Spinal cord (tissue), 10 donors: Measurements from ENCODE around the gene KLHL2. TPM values are rescaled to one million over a fixed set of nuclear protein-coding genes. Genes with fewer than 3 reads are reported as not detected.

Experiments
- DNase-seq, 6 donors: peaks; one replicate each; pipeline versions ENCODE4 v3.0.0 to v3.0.0-alpha.2; 2013 to 2015; ENCODE audit warnings: low spot score in 6 of 6, low read depth in 4 of 6
- H3K27ac ChIP-seq: one replicate; pipeline ENCODE4 v1.5.1; 2013; ENCODE audit warnings: low read depth, low read length, control low read depth
- H3K27me3 ChIP-seq: one replicate; pipeline ENCODE4 v1.6.1; 2013; ENCODE audit warnings: low read length; ENCODE audit not compliant: control insufficient read depth, insufficient read depth
- H3K36me3 ChIP-seq: one replicate; pipeline ENCODE4 v1.6.1; 2013; ENCODE audit warnings: low read length; ENCODE audit not compliant: control insufficient read depth, insufficient read depth
- H3K4me1 ChIP-seq: one replicate; pipeline ENCODE4 v1.6.1; 2013; ENCODE audit warnings: low read length; ENCODE audit not compliant: control insufficient read depth, insufficient read depth
- H3K4me3 ChIP-seq: one replicate; pipeline ENCODE4 v1.5.1; 2013; ENCODE audit warnings: low read depth, low read length, control low read depth
- H3K9me3 ChIP-seq: one replicate; pipeline ENCODE4 v1.6.1; 2013; ENCODE audit warnings: low read length; ENCODE audit not compliant: control insufficient read depth, insufficient read depth
- WGBS: methylation state at CpG from one replicate; pipeline ENCODE4 v1.1.5; 2013; ENCODE audit warnings: missing lambda C conversion rate; ENCODE audit not compliant: insufficient coverage; 5-methylcytosine and 5-hydroxymethylcytosine counted together
- polyA plus RNA-seq, 2 donors: library from polyadenylated mRNA; unstranded; fragments of 120-200 nt; gene quantifications; one replicate each; pipeline ENCODE4 v1.2.1, GENCODE V29; 2013; ENCODE audit not compliant: insufficient read length in 2 of 2
- total RNA-seq, 2 donors: library from RNA; depleted of rRNA in 1 of 2; stranded (reverse); fragments of 120-200 nt in 1 of 2; fragments of >200 nt in 1 of 2; gene quantifications; one replicate each; pipeline versions ENCODE4 v1.2.3 to v1.2.4, GENCODE V29; 2013 to 2014
- donor health status: healthy.

KLHL2 gene
- total and polyA plus RNA-seq, 4 donors = 17.2 to 34.6 (median 27.9) TPM

GRCh38 chr4:165199286-165199685 lies 8.1 kb upstream of the KLHL2 start:
- Histone ChIP-seq H3K27ac (no peak overlapping the region), H3K4me3 (no peak overlapping the region), H3K36me3 (no peaks in the 10 kb centered on the region), H3K4me1 (no peaks in the 10 kb centered on the region), H3K27me3 (no peaks in the 10 kb centered on the region), H3K9me3 (no peaks in the 10 kb centered on the region)
- peak in 1 of 6 donors; percentile 37 for DNase-seq

- Histone ChIP-seq H3K4me1 (no peaks in the 10 kb centered on the region), H3K36me3 (no peaks in the 10 kb centered on the region), H3K27ac (no peak overlapping the region), H3K4me3 (no peak overlapping the region), H3K9me3 (no peaks in the 10 kb centered on the region), H3K27me3 (no peaks in the 10 kb centered on the region)
- DNase-seq = no peak
- 91% methylated on average over 2 of the region's 2 CpGs for WGBS
These were observed 7.6 kb upstream of the KLHL2 start for GRCh38 chr4:165199722-165200121.

GRCh38 chr4:165201806-165202205 lies 5.6 kb upstream of the KLHL2 start:
- Histone ChIP-seq H3K27me3 (no peaks in the 10 kb centered on the region), H3K4me1 (peaks cover 10% of the 10 kb centered on the region), H3K9me3 (no peaks in the 10 kb centered on the region), H3K4me3 (no peak overlapping the region), H3K27ac (no peak overlapping the region), H3K36me3 (no peaks in the 10 kb centered on the region)
- WGBS = no CpG with 5 or more reads among the region's 1 CpG
- peak in 1 of 6 donors; percentile 59 for DNase-seq

- Histone ChIP-seq H3K4me1 (peaks cover 15% of the 10 kb centered on the region), H3K36me3 (no peaks in the 10 kb centered on the region), H3K27me3 (no peaks in the 10 kb centered on the region), H3K9me3 (no peaks in the 10 kb centered on the region), H3K27ac (no peak overlapping the region), H3K4me3 (no peak overlapping the region)
- WGBS = 84% methylated on average over 5 of the region's 8 CpGs
- no peak for DNase-seq
These were observed 3.6 kb upstream of the KLHL2 start for GRCh38 chr4:165203541-165204461.

- 83% methylated on average over 1 of the region's 3 CpGs for WGBS
- Histone ChIP-seq H3K4me1 (peaks cover 19% of the 10 kb centered on the region), H3K36me3 (no peaks in the 10 kb centered on the region), H3K4me3 (no peak overlapping the region), H3K27me3 (no peaks in the 10 kb centered on the region), H3K27ac (no peak overlapping the region), H3K9me3 (no peaks in the 10 kb centered on the region)
- DNase-seq = no peak
These were observed 2.9 kb upstream of the KLHL2 start for GRCh38 chr4:165204462-165204830.

- Histone ChIP-seq H3K4me1 (peaks cover 19% of the 10 kb centered on the region), H3K4me3 (peak overlapping the region; percentile 69), H3K9me3 (no peaks in the 10 kb centered on the region), H3K27ac (peak overlapping the region; percentile 41), H3K36me3 (no peaks in the 10 kb centered on the region), H3K27me3 (no peaks in the 10 kb centered on the region)
- under 1% methylated on average over 28 of the region's 28 CpGs for WGBS
- DNase-seq = peak in 4 of 6 donors; percentile 31 to 83 (median 56)
These were observed 338 bp upstream of the KLHL2 start for GRCh38 chr4:165207016-165207430.

GRCh38 chr4:165208221-165208652 lies 876 bp downstream of the KLHL2 start:
- Histone ChIP-seq H3K4me3 (peak overlapping the region; percentile 72), H3K36me3 (no peaks in the 10 kb centered on the region), H3K9me3 (no peaks in the 10 kb centered on the region), H3K27me3 (no peaks in the 10 kb centered on the region), H3K4me1 (peaks cover 19% of the 10 kb centered on the region), H3K27ac (peak overlapping the region; percentile 29)
- peak in 2 of 6 donors; percentile 5 to 47 for DNase-seq
- whole genome bisulfite sequencing = 3% methylated on average over 11 of the region's 13 CpGs

GRCh38 chr4:165208741-165209388 lies 1.5 kb downstream of the KLHL2 start:
- Histone ChIP-seq H3K27ac (no peak overlapping the region), H3K4me3 (peak overlapping the region; percentile 72), H3K27me3 (no peaks in the 10 kb centered on the region), H3K4me1 (peaks cover 19% of the 10 kb centered on the region), H3K36me3 (no peaks in the 10 kb centered on the region), H3K9me3 (no peaks in the 10 kb centered on the region)
- peak in 3 of 6 donors; percentile 19 to 65 (median 47) for DNase-seq
- 22% methylated on average over 9 of the region's 10 CpGs for WGBS

- Histone ChIP-seq H3K9me3 (no peaks in the 10 kb centered on the region), H3K36me3 (no peaks in the 10 kb centered on the region), H3K4me3 (no peak overlapping the region), H3K27ac (no peak overlapping the region), H3K27me3 (no peaks in the 10 kb centered on the region), H3K4me1 (peaks cover 19% of the 10 kb centered on the region)
- DNase-seq = no peak
- 80% methylated on average over 4 of the region's 5 CpGs for WGBS
These were observed 2.4 kb downstream of the KLHL2 start for GRCh38 chr4:165209796-165210195.
